PFSK-1 (cell line): ENCODE results near the gene NPSR1.

Experiments
- POLR2AphosphoS5 ChIP-seq: IDR thresholded peaks from 2 replicates; pipeline ENCODE4 v1.6.1; 2012; ENCODE audit warnings: low read depth, mild to moderate bottlenecking, control low read depth, low read length, moderate library complexity
- REST ChIP-seq, 2 experiments: IDR thresholded peaks; 2 replicates each; pipeline versions ENCODE4 v1.6.1 to v1.8.0; 2011 to 2012; ENCODE audit warnings: low read depth in 2 of 2, low read length in 2 of 2, control low read depth in 1 of 2, inconsistent platforms in 1 of 2, mild to moderate bottlenecking in 1 of 2, moderate library complexity in 1 of 2; ENCODE audit not compliant: insufficient read depth in 1 of 2
- TAF1 ChIP-seq: IDR thresholded peaks from 2 replicates; pipeline ENCODE4 v1.6.1; 2012; ENCODE audit warnings: low read length, control low read depth, borderline replicate concordance; ENCODE audit not compliant: insufficient read depth

- TF ChIP-seq POLR2AphosphoS5 (no peak), TAF1 (no peak), REST (IDR thresholded peaks at IDR 0.05; ENCODE audit: insufficient read depth in 1 of 2, low read depth in 2 of 2, low read length in 2 of 2) (no peak)
These were observed 17.8 kb downstream of the NPSR1 start for GRCh38 chr7:34675749-34676374.
